Nucleus accumbens (tissue), 56 donors: ENCODE data around the gene CCSER1.
"Not testable (repeated sequence)": the region's sequence is repeated elsewhere in the genome, so short reads cannot be mapped to it uniquely, and the experiment has no call there.

Source experiments
- DNase-seq, 56 donors: peaks; one replicate each; lab custom pipeline; 2025; lab: John Stamatoyannopoulos, UW

The CCSER1 gene

DNA sequence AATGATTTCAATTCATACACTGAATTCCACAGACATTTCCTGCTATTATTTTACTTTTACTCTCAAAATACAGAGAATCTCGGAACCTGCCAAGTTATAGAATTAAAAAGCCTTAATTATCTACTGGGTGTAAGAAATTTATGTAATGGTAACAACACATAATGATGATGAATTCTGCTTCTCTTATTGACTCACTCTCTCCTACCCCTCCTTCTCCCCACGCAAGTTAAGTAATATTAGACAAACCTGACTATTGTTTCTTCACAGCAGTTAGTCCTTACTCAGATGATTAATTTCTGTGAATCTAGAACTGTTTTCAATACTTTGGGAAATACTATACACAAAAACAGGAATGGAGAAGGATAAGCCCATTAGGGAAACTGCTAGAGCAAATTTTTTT, 762.0 kb downstream of the CCSER1 start:
- DNase-seq, result no peak

DNA sequence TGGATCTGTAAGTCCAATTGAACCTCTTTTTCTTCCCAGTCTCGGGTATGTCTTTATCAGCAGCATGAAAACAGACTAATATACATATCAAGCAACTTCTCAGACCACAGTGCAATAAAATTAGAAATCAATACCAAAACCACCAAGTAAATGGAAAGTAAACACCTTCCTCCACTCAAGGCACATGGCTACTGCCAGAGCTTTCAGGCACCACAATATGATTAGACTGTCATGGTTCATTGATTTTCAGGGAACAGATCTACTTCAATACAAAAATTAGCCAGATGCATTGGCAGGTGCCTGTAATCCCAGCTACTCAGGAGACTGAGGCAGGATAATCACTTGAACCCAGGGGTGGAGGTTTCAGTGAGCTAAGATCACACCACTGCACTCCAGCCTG, 776.2 kb downstream of the CCSER1 start:
- DNase-seq, result not testable (repeated sequence)

DNA sequence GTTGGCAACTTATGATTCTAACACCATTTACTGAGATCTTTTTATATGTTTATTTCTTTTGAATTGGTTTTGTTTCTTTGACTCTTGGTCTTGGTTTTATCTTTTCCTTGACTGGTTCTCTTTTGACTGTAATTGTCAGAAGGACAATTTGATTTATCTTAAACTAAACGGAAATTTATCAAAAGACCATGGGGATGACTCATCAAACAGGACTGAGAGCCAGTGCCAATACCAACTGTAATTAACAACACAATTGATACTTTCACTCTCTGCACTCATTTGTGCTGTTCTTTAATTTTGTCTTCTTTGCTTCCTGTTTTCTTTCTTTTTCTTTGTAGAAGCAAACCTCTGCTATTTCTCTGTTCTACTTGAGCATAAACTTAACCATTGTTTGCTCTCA, 776.8 kb downstream of the CCSER1 start:
- DNase-seq, result no peak

DNA sequence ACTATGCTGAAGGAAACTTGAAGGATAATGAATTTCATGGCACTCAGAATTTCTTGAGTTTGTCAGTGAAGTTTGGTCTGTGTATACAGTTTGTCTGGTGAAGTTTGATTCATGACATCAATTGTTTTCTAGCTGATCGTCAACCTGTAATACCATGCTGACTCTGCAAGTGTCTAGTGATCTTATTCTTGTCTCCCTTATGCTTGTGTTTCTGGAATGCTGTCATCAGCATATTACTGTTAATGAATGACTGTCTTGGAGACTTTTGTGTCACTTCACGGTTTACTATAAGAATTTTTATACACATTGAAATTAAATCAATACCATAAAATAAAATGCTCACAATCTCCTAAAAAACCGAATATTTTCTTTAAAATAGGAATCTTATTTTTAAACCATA, 779.0 kb downstream of the CCSER1 start:
- DNase-seq, result no peak

DNA sequence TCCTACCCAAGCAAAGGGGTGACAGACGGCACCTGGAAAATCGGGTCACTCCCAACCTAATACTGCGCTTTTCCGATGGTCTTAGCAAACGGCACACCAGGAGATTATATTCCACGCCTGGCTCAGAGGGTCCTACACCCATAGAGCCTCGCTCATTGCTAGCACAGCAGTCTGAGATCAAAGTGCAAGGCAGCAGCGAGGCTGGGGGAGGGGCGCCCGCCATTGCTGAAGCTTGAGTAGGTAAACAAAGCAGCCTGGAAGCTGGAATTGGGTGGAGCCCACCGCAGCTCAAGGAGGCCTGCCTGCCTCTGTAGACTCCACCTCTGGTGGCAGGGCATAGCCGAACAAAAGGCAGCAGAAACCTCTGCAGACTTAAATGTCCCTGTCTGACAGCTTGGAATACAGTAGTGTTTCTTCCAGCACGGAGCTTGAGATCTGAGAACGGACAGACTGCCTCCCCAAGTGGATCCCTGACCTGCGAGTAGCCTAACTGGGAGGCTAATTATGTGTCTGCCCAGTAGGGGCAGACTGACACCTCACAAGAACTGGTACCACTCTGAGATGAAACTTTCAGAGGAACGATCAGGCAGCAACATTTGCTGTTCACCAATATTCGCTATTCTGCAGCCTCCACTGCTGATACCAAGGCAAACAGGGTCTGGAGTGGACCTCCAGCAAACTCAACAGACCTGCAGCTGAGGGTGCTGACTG, 784.7 kb downstream of the CCSER1 start:
- DNase-seq, result not testable (repeated sequence)

DNA sequence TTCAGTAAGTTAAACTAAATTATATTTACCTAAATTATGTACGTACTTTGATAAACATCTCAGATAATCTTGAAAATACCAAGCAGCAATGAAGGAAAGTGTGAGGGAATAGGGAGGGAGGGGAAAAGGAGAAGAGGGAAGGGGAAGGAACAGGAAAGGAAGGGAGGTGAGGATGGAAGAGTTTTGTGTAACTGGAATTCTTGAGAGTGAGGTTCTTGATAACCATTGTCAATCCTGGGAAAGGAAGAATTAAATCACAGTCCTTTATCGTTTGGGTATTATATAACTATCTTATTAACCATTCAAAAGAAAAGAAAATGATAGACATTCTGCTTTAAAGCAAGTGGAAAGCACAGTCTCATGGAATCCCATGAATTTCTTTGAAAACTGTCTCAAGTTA, 795.0 kb downstream of the CCSER1 start:
- no peak for DNase-seq

DNA sequence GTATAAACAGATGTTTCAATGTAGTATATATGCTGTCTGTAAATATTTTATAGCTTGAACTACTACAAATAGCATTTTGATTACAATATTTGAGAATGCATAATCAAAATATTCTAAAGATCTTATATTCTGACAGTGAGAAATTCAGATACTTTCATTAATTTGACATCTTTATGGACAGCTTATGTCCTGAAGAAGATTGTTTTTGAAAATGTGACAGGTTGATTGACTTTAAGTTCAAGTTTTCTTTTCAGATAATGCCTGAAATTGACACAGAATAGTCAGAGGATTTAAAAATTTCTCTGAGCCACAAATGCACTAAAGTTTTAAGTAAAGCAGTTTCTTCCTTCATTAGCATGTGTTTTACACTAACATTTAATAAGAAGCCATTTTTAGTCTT, 799.8 kb downstream of the CCSER1 start:
- DNase-seq, result no peak

DNA sequence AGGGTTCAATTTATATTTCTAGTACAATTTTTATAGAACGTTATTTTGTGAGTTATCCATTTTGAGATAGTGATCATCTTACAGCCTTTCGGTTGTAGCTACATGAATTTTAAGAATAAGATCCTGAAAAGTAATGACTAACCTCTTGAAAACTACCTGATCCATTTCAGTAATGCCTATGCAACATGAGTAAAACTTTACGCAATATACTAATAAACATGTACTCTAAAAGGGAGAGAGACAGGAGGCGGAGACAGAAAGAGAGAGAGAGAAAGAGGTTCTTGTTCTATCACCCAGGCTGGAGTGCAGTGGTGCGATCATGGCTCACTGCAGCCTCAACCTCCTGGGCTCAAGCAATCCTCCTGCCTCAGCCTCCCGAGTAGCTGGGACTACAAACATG, 816.1 kb downstream of the CCSER1 start:
- no peak for DNase-seq

DNA sequence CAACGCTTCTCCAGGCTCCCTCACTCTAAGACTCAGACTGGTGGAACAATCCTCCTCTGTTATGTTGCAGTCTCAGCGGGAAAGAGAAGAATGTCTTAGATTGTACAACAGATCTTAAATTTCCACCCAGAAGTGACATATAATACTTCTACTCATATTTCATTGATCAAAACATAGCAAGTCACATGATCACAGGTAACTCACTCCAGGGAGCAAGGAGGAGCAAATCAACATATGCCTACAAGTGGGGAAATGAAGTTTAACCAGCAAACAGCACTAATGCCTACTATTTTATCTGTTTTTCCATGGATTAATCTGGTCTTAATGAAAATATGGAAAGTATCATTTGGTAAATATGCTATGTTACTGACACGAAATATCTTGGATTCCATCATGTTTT, 819.8 kb downstream of the CCSER1 start:
- DNase-seq, result no peak

DNA sequence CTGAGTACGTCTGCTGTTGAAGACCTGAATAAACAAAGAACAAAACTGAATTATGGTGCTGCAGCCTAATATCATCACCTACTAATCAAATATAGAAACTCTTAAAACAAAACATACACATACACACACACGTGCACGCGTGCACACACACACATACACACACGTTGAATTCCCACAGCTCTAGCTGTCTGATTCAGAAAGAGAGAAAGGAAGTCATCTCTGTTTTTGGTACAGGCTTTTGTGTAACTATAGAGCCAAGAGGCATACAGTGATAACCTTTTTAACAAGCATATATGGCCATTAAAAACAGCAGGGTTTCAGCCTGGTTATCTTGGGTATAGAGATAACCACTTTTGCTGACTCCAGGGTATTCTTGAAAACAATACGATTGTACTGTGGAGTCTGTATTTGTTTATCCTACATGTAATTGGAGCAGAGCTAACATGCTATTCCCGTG, 823.2 kb downstream of the CCSER1 start:
- DNase-seq, result no peak

DNA sequence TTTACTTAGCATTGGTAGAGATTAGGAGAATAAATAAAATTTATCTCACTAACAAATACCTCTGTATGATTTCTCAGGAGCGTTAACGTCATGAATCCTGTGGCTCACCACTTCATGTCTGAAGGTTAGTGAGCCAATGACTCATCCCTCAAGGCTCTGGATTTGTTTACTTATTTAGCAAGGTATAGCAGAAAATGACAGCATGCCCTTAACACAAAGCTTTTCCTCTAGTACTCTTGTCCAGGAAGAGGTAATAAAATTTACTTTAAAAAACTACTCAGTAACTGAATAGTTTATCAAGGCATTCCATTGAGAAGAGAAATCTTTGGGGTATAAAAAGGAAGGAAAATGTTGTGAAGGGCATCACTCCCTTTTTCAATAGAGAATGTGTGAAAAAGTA, 823.8 kb downstream of the CCSER1 start:
- no peak for DNase-seq

DNA sequence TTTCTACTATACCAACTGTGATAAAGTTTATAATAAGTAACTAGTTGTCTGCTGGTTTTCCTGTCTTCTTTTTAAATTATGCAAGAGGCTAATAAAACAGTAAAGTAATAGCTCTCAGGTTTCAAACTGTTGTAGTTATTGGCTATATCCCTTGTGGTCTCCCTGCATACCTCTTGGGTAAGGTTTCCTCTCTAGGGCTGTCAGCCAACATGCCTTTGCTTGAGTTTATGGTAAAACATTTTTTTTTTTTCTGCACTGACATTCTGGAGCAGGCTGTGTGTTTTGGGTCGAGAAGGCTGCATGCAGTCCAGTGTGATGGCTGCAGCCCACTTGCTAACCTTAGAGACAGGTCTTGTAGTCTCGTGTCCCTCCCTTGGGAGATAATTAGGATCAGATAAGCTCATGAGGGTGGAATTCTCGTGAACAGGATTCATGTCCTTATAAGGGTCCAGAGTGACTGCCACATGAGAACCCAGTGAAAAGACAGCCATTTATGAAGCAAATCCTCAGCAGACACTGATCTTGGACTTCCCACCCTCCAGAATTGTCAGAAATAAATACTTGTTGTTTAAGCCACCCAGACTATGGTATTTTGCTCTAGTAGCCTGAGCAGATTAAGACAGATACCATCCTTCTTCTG, 831.2 kb downstream of the CCSER1 start:
- DNase-seq, result no peak

DNA sequence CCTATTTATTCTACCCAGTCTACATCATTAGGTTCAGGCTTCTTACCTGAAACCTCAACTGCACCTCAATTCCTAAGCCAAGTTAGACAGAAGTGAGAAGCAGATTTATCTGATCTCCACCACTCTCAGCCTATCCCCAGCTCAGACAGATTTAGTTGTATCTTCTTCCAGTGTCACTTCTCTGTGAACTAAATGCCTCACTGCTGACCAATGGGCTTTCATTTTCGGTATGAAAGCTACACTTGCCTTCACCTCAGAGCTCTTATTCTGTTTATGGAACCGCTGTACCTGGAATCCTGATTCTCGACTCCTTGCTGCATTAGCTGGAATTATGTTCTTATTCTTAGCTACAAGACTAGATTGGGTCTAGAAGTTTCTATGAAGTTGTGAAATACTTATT, 833.2 kb downstream of the CCSER1 start:
- DNase-seq, result no peak

DNA sequence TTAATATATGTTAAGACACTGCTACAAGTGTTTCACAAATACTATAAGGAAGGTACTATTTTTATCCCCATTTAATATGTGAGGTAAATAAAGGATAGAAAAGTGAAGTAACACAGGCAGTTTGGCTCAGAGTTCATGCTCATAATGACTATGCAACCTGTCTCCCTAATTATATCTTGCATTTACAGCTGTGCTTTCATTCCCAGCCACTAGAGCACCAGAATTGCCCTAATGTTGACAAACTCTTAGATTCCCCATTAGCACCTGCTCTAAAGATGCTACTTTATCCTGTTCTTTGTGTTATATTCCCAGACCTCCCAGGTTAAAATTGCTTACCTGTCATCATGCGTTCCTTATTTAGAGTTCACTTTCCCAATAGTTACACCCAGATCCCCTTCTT, 833.6 kb downstream of the CCSER1 start:
- DNase-seq, result no peak

DNA sequence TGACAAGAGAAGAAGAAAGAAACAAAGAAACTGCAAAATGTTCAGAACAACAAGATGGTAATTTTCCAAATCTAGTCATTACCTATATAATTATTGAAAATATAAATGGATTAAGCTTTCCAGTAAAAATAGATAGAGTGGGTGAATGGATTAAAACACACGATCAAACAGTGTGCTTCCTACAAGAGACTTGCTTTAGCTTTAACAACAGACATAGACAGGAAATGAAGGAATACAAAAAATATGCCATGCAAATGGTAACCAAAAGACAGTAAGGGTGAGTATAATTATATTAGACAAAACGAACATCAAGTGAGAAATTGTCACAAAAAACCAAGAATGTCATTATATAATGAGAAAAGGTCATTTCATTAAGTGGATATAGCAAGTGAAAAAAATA, 842.8 kb downstream of the CCSER1 start:
- DNase-seq, result no peak

DNA sequence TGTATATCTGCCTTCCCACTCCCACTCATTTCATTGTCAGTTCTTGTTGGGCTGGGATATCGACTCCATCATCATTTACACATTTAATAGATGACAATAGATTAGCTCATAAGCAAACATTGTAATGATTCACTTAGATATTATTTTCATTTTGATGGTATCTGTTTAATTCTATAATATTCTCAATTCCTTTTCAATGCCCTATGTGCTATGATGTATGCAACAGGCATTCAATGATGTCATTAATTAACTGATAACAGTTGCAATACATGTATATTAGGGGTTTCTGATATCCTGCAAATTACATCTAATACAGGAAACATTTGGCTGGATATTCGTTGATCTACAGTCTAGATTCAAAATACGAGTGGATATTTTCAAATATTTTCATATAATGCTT, 850.5 kb downstream of the CCSER1 start:
- DNase-seq, result no peak

DNA sequence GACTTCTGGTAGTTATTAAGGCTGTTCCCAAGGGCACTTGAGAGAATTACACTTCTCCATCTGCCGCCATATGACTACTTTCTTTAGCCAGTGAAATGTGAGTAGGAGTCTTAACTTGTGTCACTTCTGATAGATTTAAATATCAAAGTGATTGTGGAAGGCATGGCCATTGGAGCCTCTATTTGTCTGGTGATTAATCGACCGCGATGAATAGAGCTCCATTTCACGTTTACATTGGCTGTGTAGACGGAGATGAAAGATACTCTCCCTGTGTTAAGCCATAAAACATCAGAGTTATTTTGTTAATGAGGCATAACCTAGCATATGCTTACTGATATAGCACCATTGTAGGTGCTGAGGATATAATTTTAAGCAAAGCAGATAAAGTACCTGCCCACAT, 852.4 kb downstream of the CCSER1 start:
- no peak for DNase-seq

DNA sequence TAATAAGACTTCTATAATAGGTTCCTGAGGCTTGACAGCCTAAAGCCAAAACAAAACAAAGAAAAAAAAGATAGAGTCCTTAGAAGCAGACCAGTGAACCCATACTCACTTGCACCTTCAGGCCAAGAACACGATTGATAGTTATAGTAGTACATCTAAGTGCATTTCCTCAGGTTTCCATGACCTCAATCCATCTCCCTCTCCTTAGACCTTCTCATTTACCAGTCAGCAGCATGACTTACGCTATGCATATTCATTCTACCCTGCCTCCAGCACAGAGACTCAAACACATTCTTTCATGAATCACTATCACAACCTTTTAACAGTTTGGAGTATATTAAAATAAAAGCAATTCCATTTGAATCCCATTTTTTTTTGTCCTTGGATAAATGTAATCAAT, 855.6 kb downstream of the CCSER1 start:
- DNase-seq, result no peak

DNA sequence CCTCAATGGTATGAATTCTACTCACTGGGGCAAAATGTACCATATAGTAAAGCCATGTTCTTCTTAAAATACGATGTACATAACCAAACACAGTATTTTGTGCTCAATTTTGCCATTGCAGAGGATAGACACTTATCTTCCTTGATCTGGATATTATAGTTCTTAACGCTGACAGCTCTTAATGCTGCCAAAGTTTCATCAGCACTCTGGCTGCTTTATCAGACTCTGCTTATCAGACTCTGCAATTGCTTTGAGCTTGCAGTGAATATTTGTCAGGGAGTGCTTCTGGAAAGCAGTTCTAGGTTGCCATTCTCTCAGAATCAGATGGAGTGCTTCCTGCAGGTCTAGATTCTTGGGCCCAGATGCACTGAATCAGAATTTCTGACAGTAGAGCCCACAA, 863.1 kb downstream of the CCSER1 start:
- DNase-seq, result no peak

DNA sequence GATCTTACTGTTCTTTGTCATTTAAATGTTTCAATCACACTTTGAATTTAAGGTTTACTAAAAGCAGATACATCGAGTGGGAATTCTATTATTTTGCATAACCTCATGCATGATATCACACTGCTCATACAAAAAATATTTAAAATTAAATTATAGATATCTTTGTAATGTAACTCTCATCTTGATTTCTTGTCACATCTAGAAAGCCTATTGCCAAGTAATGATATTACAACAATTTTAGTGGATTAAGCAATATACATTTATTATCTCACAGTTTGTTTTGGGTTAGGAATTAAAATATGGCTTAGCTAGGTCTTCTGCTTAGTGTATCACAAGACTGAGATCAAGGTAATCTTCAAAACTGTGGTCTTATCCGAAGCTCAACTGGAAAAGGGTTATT, 865.0 kb downstream of the CCSER1 start:
- no peak for DNase-seq

DNA sequence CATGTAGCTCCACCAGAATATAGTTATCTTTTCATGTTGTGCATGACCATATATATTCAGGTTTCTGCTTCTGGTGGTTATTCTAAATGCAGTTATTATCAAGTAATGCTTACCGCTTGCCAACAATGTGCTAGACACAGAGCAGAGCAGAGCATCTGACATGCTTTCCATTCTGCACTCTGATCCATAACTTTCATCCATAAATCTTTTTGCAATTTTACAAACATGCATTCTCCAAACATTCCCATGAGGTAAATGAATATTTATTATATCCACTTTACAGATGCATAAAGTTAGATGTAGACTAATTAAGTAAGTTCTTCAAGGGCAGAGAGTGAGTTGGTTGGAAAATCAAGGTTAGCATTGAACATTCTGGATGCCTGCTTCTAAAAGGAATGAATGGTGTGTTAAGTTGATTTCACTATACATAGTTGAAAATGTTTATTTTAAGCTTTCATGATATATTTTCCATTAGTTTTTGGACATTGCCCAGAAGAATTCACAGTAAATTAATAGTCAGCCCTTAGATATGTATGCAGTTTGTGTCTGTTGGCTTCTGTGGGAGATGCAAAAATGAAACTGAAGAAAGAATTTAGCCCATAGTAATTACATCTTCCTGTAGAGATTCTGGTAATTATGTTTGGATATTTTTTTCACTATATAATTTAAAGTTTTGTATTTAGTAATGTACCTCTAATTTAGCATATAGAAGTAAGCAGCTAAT, 867.8 kb downstream of the CCSER1 start:
- no peak for DNase-seq

DNA sequence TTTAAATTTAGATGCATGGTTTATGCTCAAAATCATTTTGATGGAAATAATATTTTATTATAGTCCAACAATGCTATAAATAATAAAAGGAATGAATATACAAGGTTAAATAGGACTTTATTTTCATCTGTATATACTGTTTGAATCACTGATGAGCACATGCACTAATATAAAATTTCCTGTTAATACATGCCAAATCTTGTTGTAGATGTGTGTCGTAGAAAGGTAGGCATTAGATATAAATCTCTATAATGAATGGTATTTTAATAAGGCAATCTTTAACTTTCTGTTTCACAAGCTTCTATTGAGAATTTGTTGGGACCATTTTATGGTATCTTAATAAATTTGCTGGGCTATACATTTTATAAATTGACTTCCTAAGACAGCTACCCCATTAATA, 868.8 kb downstream of the CCSER1 start:
- DNase-seq, result no peak
